Breast epithelium (tissue), 3 donors: ENCODE measurements around the gene RNU1-1.

Experiments
- POLR2A ChIP-seq: fragments of 450-650 bp; IDR thresholded peaks from one replicate; pipeline ENCODE4 v1.6.1; 2016; ENCODE audit warnings: antibody characterized with exemption, mild to moderate bottlenecking, moderate library complexity
- TF ChIP-seq, protein P1 (sequence below), 3 donors: fragments of 450-650 bp; IDR thresholded peaks; one replicate each; pipeline ENCODE4 v1.5.1; 2016 to 2017; ENCODE audit warnings: antibody characterized with exemption in 3 of 3, mild to moderate bottlenecking in 3 of 3, moderate library complexity in 3 of 3

DNA sequence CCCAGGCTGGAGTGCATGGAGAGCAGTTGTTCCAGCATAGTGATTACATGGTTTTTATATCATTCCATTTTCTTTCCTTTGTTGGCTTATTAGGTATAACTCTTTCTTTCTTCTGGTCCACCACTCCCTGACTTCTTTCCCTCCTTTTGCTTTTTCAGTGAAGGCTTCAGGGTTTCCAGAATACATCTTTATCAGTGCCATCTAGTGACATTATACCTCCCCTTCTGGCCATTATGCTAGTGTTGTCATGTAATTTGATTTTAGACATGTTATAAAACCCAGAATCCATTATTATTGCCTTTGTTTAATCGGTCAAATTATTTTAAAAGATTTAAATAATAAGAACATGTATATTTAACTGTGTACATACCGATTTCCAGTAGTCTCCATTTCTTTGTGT is 10.6 kb downstream of the RNU1-1 start:
- TF ChIP-seq, protein P1, sequence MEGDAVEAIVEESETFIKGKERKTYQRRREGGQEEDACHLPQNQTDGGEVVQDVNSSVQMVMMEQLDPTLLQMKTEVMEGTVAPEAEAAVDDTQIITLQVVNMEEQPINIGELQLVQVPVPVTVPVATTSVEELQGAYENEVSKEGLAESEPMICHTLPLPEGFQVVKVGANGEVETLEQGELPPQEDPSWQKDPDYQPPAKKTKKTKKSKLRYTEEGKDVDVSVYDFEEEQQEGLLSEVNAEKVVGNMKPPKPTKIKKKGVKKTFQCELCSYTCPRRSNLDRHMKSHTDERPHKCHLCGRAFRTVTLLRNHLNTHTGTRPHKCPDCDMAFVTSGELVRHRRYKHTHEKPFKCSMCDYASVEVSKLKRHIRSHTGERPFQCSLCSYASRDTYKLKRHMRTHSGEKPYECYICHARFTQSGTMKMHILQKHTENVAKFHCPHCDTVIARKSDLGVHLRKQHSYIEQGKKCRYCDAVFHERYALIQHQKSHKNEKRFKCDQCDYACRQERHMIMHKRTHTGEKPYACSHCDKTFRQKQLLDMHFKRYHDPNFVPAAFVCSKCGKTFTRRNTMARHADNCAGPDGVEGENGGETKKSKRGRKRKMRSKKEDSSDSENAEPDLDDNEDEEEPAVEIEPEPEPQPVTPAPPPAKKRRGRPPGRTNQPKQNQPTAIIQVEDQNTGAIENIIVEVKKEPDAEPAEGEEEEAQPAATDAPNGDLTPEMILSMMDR (IDR thresholded peaks at IDR 0.05), result no peak
- TF ChIP-seq POLR2A, result no peak
